ENCODE measurements around the gene CUBN. TPM values are rescaled to one million over a fixed set of nuclear protein-coding genes. Genes with fewer than 3 reads are reported as not detected.
A peak's percentile ranks its signal among the peaks of the same experiment; 100 is the strongest.

Gene CUBN
- polyA plus RNA-seq, 1 experiment = 0.76 TPM

DNA sequence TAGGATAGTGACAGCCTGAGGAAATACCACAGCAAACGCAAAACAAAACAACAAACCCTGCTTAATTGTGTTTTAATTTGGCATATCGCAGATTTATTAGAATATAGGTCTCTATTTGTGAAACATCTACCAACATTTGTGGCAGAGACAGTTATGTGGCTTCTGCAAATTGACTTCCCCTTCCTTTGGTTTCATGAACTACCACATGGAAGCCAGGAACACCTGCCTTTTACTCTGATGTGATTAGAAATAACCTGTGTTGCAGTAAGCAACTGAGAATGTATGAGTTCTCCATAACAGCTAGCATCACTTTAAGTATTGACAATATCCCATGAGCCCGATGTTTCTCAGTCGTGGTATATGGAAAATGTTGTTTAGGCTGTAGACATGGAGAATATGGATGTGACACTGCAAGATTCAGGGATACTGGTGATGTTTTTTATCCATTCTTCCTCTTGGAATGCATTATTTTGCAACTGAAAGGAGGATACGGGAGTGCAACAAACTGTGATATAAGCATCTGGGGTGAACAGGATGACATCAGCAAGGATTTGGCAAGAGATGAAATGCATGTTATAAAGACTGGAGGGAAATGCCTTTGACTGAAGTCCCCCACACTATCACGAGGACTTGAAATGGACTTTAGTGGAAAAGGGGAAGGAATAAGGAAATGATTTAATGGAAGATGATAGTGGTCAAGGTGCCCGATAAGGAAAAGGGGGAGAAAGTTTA is 95.9 kb downstream of the CUBN start:
- DNase-seq (ENCODE audit: low read depth, low spot score) = no peak
- POLR2A ChIA-PET = no interaction called here
- Histone ChIP-seq H3K9me3 (ENCODE audit: control insufficient read depth, insufficient read depth, low read length) (no peaks in the 10 kb centered on the region), H3K27me3 (ENCODE audit: control insufficient read depth, insufficient read depth, low read length) (no peaks in the 10 kb centered on the region), H3K27ac (ENCODE audit: low read depth, low read length) (no peak overlapping the region), H3K4me3 (ENCODE audit: low read depth, low read length) (no peak overlapping the region)
- CTCF ChIA-PET = no interaction called here
- TF ChIP-seq, protein P1, sequence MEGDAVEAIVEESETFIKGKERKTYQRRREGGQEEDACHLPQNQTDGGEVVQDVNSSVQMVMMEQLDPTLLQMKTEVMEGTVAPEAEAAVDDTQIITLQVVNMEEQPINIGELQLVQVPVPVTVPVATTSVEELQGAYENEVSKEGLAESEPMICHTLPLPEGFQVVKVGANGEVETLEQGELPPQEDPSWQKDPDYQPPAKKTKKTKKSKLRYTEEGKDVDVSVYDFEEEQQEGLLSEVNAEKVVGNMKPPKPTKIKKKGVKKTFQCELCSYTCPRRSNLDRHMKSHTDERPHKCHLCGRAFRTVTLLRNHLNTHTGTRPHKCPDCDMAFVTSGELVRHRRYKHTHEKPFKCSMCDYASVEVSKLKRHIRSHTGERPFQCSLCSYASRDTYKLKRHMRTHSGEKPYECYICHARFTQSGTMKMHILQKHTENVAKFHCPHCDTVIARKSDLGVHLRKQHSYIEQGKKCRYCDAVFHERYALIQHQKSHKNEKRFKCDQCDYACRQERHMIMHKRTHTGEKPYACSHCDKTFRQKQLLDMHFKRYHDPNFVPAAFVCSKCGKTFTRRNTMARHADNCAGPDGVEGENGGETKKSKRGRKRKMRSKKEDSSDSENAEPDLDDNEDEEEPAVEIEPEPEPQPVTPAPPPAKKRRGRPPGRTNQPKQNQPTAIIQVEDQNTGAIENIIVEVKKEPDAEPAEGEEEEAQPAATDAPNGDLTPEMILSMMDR (IDR thresholded peaks at IDR 0.05; ENCODE audit: low read depth, low read length) = no peak

DNA sequence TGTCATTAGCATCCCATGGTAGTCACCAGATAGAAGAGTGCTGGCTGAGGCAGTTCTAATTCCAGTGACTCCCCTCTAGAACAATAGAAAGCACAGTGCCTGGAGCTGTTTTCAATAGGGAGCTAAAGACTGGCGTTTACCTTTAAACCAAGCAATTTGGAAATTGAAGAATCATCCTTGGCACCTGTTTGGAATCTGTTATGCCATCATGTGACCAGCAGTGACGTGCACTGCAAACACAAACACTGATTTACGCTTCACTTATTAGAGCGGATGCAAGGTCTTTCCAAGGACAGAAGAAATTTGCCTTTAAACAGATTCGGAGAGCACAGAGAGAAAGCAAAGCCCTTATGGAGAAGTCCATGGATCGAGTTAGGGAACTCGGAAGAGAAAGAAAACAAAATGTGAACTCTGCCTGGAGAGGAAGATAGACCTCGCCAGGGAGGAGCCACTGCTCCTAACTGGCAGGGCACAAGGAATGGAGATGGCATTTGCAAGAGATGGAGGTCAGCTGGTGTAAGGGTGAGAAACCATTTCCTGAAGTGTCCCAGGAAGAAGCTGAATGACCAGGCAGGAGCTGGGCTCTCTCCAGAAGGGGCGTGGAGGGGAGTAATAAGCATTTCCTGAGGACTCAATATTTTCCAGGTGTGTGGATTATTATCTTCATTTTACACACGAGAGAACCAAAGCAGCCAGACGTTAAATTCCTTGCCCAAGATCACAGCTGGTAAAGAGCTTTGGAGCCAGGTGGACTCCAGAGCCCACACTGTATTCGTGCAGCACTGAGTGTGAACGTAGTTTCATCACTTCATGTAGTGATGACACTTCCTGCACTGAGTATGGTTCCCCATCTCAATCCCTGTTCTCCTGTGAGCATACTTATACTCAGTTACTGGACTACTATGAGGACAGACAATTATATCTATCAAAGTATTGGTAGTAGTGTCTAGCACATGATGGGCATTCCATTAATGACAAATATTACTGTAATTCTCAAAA is 97.7 kb downstream of the CUBN start:
- Histone ChIP-seq H3K4me3 (ENCODE audit: low read depth, low read length) (no peak overlapping the region), H3K27me3 (ENCODE audit: control insufficient read depth, insufficient read depth, low read length) (no peaks in the 10 kb centered on the region), H3K9me3 (ENCODE audit: control insufficient read depth, insufficient read depth, low read length) (no peaks in the 10 kb centered on the region), H3K27ac (ENCODE audit: low read depth, low read length) (no peak overlapping the region)
- CTCF ChIA-PET = no interaction called here
- POLR2A ChIA-PET = no interaction called here
- no peak for DNase-seq (ENCODE audit: low read depth, low spot score)
- TF ChIP-seq, protein P1 (IDR thresholded peaks at IDR 0.05; ENCODE audit: low read depth, low read length) = no peak

DNA sequence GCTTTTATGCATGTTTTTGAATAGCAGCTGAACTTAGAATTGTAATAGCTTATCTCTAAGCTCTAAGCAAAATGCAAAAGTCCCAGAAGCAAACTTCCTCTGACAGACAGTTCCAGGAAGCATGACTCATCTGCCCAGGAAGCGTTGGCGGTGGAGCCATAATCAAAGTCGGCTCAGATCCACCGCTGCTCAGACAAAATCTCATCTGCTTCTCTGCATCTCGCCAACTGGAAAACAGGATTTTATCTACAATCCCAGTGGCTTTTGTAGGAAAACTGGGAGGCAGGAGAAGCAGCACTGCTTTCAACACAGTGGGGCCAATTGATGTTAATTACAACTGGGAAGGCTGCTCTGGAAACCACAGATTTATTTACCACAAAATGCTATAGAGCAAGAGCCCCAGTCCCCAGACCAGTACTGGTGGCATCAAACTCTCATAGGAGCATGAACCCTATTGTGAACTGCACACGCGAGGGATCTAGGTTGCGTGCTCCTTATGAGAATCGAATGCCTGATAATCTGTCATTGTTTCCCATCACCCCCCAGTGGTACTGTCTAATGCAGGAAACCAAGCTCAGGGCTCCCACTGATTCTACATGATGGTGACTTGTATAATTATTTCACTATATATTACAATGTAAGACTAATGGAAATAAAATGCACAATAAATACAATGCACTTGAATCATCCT is 99.9 kb downstream of the CUBN start:
- TF ChIP-seq, protein P1 (IDR thresholded peaks at IDR 0.05; ENCODE audit: low read depth, low read length) = no peak
- ChIA-PET CTCF (no interaction called here), POLR2A (no interaction called here)
- no peaks in the 10 kb centered on the region for H3K9me3 ChIP-seq (ENCODE audit: control insufficient read depth, insufficient read depth, low read length)
- H3K27me3 ChIP-seq (ENCODE audit: control insufficient read depth, insufficient read depth, low read length) = no peaks in the 10 kb centered on the region
- no peak for DNase-seq (ENCODE audit: low read depth, low spot score)
- H3K27ac ChIP-seq (ENCODE audit: low read depth, low read length) = peak overlapping the region; percentile 53
- H3K4me3 ChIP-seq (ENCODE audit: low read depth, low read length) = peak overlapping the region; percentile 8; the same call in 1 of the 2 replicates

- ChIA-PET CTCF (no interaction called here), POLR2A (no interaction called here)
- TF ChIP-seq, protein P1 (IDR thresholded peaks at IDR 0.05; ENCODE audit: low read depth, low read length) = no peak
- no peak overlapping the region for H3K27ac ChIP-seq (ENCODE audit: low read depth, low read length)
- no peak for DNase-seq (ENCODE audit: low read depth, low spot score)
- H3K9me3 ChIP-seq (ENCODE audit: control insufficient read depth, insufficient read depth, low read length) = no peaks in the 10 kb centered on the region
- no peak overlapping the region for H3K4me3 ChIP-seq (ENCODE audit: low read depth, low read length)
- no peaks in the 10 kb centered on the region for H3K27me3 ChIP-seq (ENCODE audit: control insufficient read depth, insufficient read depth, low read length)
These were observed 100.4 kb downstream of the CUBN start for GRCh38 chr10:17029239-17029580.
